CD8-positive, alpha-beta memory T cell (primary cell): Measurements from ENCODE around the gene TMEM8B. TPM values are rescaled to one million over a fixed set of nuclear protein-coding genes. Genes with fewer than 3 reads are reported as not detected.

Source experiments
- CTCF ChIA-PET: fragments of 350-600 bp; sonication (Branson Sonifier 250); formaldehyde crosslinking; loops from one replicate; lab custom pipeline; 2021; ENCODE audit warnings: antibody characterized with exemption; lab: Charles Lee
- POLR2A ChIA-PET: fragments of 350-600 bp; sonication (Branson Sonifier 250); formaldehyde crosslinking; loops from one replicate; lab custom pipeline; 2021; ENCODE audit warnings: antibody characterized with exemption; lab: Charles Lee
- DNase-seq, 5 donors: peaks; one replicate each; pipeline versions ENCODE4 v3.0.0 to v3.0.0-alpha.2; 2020 to 2022; ENCODE audit warnings: mixed read lengths in 1 of 5
- H3K27ac ChIP-seq: one replicate; pipeline ENCODE4 v1.7.0; 2013; ENCODE audit warnings: low read depth, mild to moderate bottlenecking, low read length, moderate library complexity
- H3K27me3 ChIP-seq: 2 replicates; pipeline ENCODE4 v1.7.0; 2013; ENCODE audit warnings: low read length, mild to moderate bottlenecking; ENCODE audit not compliant: insufficient read depth, poor library complexity, severe bottlenecking
- H3K36me3 ChIP-seq: 2 replicates; pipeline ENCODE4 v1.7.0; 2013; ENCODE audit warnings: mild to moderate bottlenecking, low read length, moderate library complexity; ENCODE audit not compliant: insufficient read depth
- H3K4me1 ChIP-seq: 2 replicates; pipeline ENCODE4 v1.7.0; 2013; ENCODE audit warnings: mild to moderate bottlenecking, low read length, moderate library complexity; ENCODE audit not compliant: insufficient read depth
- H3K4me3 ChIP-seq: 2 replicates; pipeline ENCODE4 v1.7.0; 2013; ENCODE audit warnings: mild to moderate bottlenecking, low read length
- H3K9me3 ChIP-seq: 2 replicates; pipeline ENCODE4 v1.7.0; 2013; ENCODE audit warnings: mild to moderate bottlenecking, low read length
- H3K27ac Mint-ChIP-seq, 8 donors: one replicate each; pipeline ENCODE4 v1.8.0; 2020 to 2021; ENCODE audit warnings: mixed read lengths in 8 of 8, mild to moderate bottlenecking in 6 of 8, inconsistent platforms in 3 of 8, moderate library complexity in 3 of 8
- H3K27me3 Mint-ChIP-seq, 2 donors: one replicate each; pipeline ENCODE4 v1.8.0; 2020 to 2021; ENCODE audit warnings: mixed read lengths in 2 of 2, mild to moderate bottlenecking in 1 of 2, moderate library complexity in 1 of 2
- H3K36me3 Mint-ChIP-seq, 3 donors: one replicate each; pipeline ENCODE4 v1.8.0; 2020 to 2021; ENCODE audit warnings: mixed read lengths in 3 of 3, inconsistent platforms in 1 of 3, mild to moderate bottlenecking in 1 of 3
- H3K4me1 Mint-ChIP-seq, 3 donors: one replicate each; pipeline ENCODE4 v1.8.0; 2020 to 2021; ENCODE audit warnings: mixed read lengths in 3 of 3, inconsistent platforms in 1 of 3, mild to moderate bottlenecking in 1 of 3
- H3K4me3 Mint-ChIP-seq, 7 donors: one replicate each; pipeline ENCODE4 v1.8.0; 2020 to 2021; ENCODE audit warnings: mixed read lengths in 7 of 7, mild to moderate bottlenecking in 6 of 7, moderate library complexity in 4 of 7, inconsistent platforms in 2 of 7
- H3K9me3 Mint-ChIP-seq, 5 donors: one replicate each; pipeline ENCODE4 v1.8.0; 2020 to 2022; ENCODE audit warnings: mixed read lengths in 5 of 5, mild to moderate bottlenecking in 3 of 5, moderate library complexity in 2 of 5, inconsistent platforms in 1 of 5
- polyA plus RNA-seq: library from polyadenylated mRNA; unstranded; fragments of 300-500 nt; fragmentation: Illumina TruSeq; gene quantifications from one replicate; pipeline ENCODE4 v1.2.3, GENCODE V29; 2021
- total RNA-seq, 2 experiments: library from RNA; stranded (reverse); gene quantifications; one replicate each; pipeline ENCODE4 v1.2.3, GENCODE V29; 2021

Gene TMEM8B, protein sequence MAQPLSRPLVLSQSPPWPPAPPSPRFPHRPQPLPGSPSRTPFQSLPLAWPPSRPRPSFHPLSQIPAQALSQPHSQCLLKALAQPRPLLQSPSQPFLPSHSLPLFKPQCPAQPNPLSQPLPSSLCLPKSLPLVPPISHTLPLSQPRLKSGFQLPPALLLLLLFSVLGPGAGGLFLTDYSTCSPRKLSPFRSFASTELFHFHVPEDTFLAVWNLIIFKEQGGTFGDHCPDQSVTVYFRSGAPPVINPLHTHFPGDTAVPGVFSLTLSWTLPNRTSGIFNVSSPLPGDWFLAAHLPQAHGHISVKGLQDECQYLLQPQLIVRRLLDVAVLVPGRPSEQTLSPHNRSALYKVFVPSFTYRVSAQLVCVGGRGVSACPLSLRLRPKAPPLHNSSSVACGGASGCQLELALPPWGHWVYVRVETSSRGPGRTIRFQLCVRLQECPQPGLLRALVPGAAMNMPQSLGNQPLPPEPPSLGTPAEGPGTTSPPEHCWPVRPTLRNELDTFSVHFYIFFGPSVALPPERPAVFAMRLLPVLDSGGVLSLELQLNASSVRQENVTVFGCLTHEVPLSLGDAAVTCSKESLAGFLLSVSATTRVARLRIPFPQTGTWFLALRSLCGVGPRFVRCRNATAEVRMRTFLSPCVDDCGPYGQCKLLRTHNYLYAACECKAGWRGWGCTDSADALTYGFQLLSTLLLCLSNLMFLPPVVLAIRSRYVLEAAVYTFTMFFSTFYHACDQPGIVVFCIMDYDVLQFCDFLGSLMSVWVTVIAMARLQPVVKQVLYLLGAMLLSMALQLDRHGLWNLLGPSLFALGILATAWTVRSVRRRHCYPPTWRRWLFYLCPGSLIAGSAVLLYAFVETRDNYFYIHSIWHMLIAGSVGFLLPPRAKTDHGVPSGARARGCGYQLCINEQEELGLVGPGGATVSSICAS
- total RNA-seq, result 1 to 10 TPM; 2.1 to 3.0 TPM
- 3.0 TPM for polyA plus RNA-seq

DNA sequence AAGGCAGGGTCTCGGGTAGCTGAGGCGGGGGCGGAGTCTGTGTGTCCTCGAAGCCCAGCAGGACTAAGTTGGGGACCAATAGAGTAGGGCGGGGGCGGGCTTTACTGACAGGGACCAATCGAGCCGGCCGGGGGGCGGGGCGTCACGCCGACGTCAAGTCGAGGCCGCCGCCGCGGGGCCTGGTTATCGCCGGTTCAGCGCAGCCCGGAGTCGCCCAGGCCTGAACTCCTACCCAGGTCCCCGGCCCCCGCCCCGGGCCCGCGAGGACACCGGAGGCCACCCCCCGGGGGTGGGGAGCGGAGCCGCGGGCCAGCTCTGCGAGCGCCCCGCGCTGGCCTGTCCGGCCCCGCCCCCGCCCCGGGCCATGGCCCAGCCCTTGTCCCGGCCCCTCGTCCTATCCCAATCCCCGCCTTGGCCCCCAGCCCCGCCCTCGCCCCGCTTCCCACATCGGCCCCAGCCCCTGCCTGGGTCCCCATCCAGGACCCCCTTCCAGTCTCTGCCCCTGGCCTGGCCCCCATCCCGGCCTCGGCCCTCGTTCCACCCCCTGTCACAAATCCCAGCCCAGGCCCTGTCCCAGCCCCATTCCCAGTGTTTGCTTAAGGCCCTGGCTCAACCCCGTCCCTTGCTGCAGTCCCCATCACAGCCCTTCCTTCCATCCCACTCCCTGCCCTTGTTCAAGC lies at the start of gene TMEM8B:
TMEM8B (plus strand) TSS at position 145 of the 680 bp plus-strand sequence; CDS start at position 365, 220 bp downstream.
- POLR2A ChIA-PET, result interaction anchor here (0.6 to 1.5 kb wide), 4 partner anchors 14 to 119 kb away, joined by 3 to 5 read pairs (median 3); partner anchors contain the start of genes HINT2 and SPAG8

DNA sequence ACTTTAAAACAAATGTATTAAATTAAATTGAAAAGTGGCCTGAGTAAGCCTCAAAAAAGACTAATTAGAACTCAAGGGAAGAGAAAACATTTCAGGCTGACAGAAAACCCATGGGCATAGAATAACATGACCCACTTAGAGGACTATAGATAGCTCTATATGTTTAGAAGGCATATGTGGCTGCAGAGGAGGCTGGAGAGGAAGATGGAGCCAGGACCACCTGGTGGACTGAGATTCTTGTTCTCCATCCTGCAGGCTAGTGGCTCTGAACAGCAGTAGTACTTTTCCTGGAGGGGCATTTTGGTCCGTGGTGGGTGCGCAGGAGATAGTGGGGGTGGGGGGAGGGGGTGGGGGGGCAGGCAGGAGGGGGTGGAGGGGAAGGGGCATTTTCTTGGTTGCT lies 48.0 kb upstream of the TMEM8B start:
- DNase-seq, result no peak
- H3K27ac Mint-ChIP-seq, result peak overlapping the region in 2 of 8 donors; percentile 54 to 58
- ChIA-PET CTCF (interaction anchor here (2.6 kb wide), 1 partner anchor 9 kb away, joined by 14 read pairs; no protein-coding TSS in a partner anchor), POLR2A (no interaction called here)
- H3K4me3 ChIP-seq, result no peak overlapping the region
- no peaks in the 10 kb centered on the region for H3K9me3 ChIP-seq
- H3K4me1 Mint-ChIP-seq, result peaks cover 0 to 7% (median 2%) of the 10 kb centered on the region in 3 donors
- peaks cover 7% of the 10 kb centered on the region for H3K36me3 ChIP-seq
- H3K36me3 Mint-ChIP-seq, result peaks cover 11 to 35% (median 14%) of the 10 kb centered on the region in 3 donors
- H3K27me3 Mint-ChIP-seq, result no peaks in the 10 kb centered on the region
- no peaks in the 10 kb centered on the region for H3K27me3 ChIP-seq
- H3K4me3 Mint-ChIP-seq, result no peak overlapping the region
- H3K9me3 Mint-ChIP-seq, result peaks cover 0 to 2% (median 0%) of the 10 kb centered on the region in 5 donors
- no peaks in the 10 kb centered on the region for H3K4me1 ChIP-seq
- H3K27ac ChIP-seq, result no peak overlapping the region

More for the DNA sequence above, at the start of gene TMEM8B:
- no peaks in the 10 kb centered on the region for H3K36me3 ChIP-seq
- Mint-ChIP-seq H3K9me3 (no peaks in the 10 kb centered on the region), H3K27ac (peak within 1 kb of the TSS; percentile 81 to 99 (median 96)), H3K4me1 (peaks cover 22 to 38% (median 24%) of the 10 kb centered on the region in 3 donors), H3K36me3 (peaks cover 0 to 4% (median 0%) of the 10 kb centered on the region in 3 donors), H3K4me3 (peak within 1 kb of the TSS; percentile 89 to 99 (median 94)), H3K27me3 (no peaks in the 10 kb centered on the region)
- H3K4me3 ChIP-seq, result peak within 1 kb of the TSS; percentile 90
- H3K9me3 ChIP-seq, result no peaks in the 10 kb centered on the region
- peak; percentile 86 to 96 (median 93) for DNase-seq
- H3K27me3 ChIP-seq, result no peaks in the 10 kb centered on the region
- peak within 1 kb of the TSS; percentile 64 for H3K27ac ChIP-seq
- CTCF ChIA-PET, result interaction anchor here (1.1 to 1.5 kb wide), 2 partner anchors 15 to 39 kb away, joined by 3 to 5 read pairs; partner anchors contain the start of gene HINT2
- peaks cover 14% of the 10 kb centered on the region for H3K4me1 ChIP-seq

DNA sequence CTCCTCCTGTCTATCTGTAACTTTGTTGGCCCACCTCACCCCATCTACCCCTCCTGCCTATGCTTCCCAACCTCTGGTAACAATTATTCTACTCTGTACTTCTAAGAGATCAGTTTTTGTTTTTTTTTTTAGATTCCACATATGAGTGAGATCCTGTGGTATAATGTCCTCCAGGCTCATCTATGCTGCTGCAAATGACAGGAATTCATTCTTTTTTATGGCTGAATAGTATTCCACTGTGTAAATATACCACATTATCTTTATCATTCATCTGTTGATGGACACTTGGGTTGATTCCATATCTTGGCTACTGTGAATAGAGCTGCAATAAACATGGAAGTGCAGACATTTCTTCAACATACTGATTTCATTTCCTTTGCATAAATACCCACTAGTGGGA lies 45.6 kb upstream of the TMEM8B start:
- H3K36me3 Mint-ChIP-seq, result peaks cover 11 to 42% (median 17%) of the 10 kb centered on the region in 3 donors
- H3K4me1 ChIP-seq, result no peaks in the 10 kb centered on the region
- H3K9me3 Mint-ChIP-seq, result peaks cover 0 to 2% (median 0%) of the 10 kb centered on the region in 5 donors
- CTCF ChIA-PET, result no interaction called here
- no peak overlapping the region for H3K4me3 Mint-ChIP-seq
- H3K27me3 ChIP-seq, result no peaks in the 10 kb centered on the region
- peak overlapping the region in 1 of 8 donors; percentile 32 for H3K27ac Mint-ChIP-seq
- DNase-seq, result no peak
- no peak overlapping the region for H3K27ac ChIP-seq
- POLR2A ChIA-PET, result no interaction called here
- H3K4me3 ChIP-seq, result no peak overlapping the region
- no peaks in the 10 kb centered on the region for H3K27me3 Mint-ChIP-seq
- no peaks in the 10 kb centered on the region for H3K9me3 ChIP-seq
- H3K36me3 ChIP-seq, result peaks cover 12% of the 10 kb centered on the region
- peaks cover 0 to 3% (median 1%) of the 10 kb centered on the region in 3 donors for H3K4me1 Mint-ChIP-seq

DNA sequence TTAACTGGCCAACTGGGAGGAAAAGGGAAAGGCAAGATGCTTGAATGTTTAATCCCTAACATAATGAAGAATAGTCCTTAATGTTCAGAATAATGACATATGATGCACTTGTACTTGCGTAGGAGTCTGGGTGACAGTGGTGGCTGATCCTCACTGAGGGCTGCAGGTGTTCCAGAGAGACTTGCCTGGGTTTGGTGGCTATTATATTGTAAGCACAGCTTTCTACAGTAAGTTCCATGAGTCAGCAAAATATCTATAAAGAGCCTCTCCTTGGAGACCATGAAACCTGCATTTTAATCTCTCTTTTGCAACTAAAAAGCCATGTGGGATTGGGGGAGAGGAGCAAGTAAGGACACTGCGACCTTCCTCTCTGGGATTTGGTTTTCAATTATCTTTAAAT lies 39.5 kb upstream of the TMEM8B start:
- CTCF ChIA-PET, result interaction anchor here (0.6 to 4.0 kb wide), 27 partner anchors 8 to 178 kb away, joined by 3 to 50 read pairs (median 5); partner anchors contain the start of genes CCDC107, GBA2, HINT2 and RGP1

DNA sequence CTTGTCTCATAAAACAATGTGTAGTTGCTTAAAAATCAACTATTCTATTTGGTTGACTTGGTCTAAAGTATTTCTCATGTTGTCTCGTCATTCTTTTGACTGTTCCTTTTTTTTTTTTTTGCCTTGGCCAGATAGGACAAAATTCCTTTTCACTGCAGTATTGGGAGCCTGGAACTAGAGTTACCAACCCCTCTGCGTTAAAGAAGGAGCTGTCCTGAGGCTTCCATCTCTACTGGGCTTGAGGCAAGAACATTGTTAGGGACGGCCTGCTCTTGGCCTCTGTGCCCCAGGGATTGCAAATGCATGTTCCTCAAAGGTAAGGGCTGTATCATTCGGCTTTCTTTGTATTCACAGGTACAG lies 39.0 kb upstream of the TMEM8B start:
- no peak overlapping the region for H3K27ac ChIP-seq
- no peaks in the 10 kb centered on the region for H3K9me3 ChIP-seq
- ChIA-PET POLR2A (interaction anchor here (0.7 kb wide), 1 partner anchor 113 kb away, joined by 5 read pairs; no protein-coding TSS in a partner anchor), CTCF (interaction anchor here (0.6 to 4.0 kb wide), 33 partner anchors 9 to 186 kb away, joined by 3 to 50 read pairs (median 4); partner anchors contain the start of genes CCDC107, FAM221B, GBA2 and HINT2)
- H3K27me3 ChIP-seq, result no peaks in the 10 kb centered on the region
- DNase-seq, result no peak
- peaks cover 7 to 9% (median 8%) of the 10 kb centered on the region in 3 donors for H3K4me1 Mint-ChIP-seq
- no peaks in the 10 kb centered on the region for H3K4me1 ChIP-seq
- no peak overlapping the region for H3K4me3 Mint-ChIP-seq
- H3K4me3 ChIP-seq, result no peak overlapping the region
- H3K9me3 Mint-ChIP-seq, result no peaks in the 10 kb centered on the region
- peaks cover 19% of the 10 kb centered on the region for H3K36me3 ChIP-seq
- H3K27me3 Mint-ChIP-seq, result no peaks in the 10 kb centered on the region
- H3K36me3 Mint-ChIP-seq, result peaks cover 0 to 38% (median 7%) of the 10 kb centered on the region in 3 donors
- peak overlapping the region in 1 of 8 donors; percentile 46 for H3K27ac Mint-ChIP-seq

More for the DNA sequence above, 39.5 kb upstream of the TMEM8B start:
- Mint-ChIP-seq H3K36me3 (peaks cover 0 to 41% (median 7%) of the 10 kb centered on the region in 3 donors), H3K4me1 (peaks cover 7 to 8% (median 7%) of the 10 kb centered on the region in 3 donors), H3K27me3 (no peaks in the 10 kb centered on the region), H3K27ac (peak overlapping the region in 1 of 8 donors; percentile 73), H3K9me3 (no peaks in the 10 kb centered on the region), H3K4me3 (no peak overlapping the region)
- H3K4me3 ChIP-seq, result no peak overlapping the region
- H3K27me3 ChIP-seq, result no peaks in the 10 kb centered on the region
- POLR2A ChIA-PET, result no interaction called here
- no peaks in the 10 kb centered on the region for H3K4me1 ChIP-seq
- no peak overlapping the region for H3K27ac ChIP-seq
- H3K9me3 ChIP-seq, result no peaks in the 10 kb centered on the region
- peaks cover 19% of the 10 kb centered on the region for H3K36me3 ChIP-seq
- DNase-seq, result no peak

DNA sequence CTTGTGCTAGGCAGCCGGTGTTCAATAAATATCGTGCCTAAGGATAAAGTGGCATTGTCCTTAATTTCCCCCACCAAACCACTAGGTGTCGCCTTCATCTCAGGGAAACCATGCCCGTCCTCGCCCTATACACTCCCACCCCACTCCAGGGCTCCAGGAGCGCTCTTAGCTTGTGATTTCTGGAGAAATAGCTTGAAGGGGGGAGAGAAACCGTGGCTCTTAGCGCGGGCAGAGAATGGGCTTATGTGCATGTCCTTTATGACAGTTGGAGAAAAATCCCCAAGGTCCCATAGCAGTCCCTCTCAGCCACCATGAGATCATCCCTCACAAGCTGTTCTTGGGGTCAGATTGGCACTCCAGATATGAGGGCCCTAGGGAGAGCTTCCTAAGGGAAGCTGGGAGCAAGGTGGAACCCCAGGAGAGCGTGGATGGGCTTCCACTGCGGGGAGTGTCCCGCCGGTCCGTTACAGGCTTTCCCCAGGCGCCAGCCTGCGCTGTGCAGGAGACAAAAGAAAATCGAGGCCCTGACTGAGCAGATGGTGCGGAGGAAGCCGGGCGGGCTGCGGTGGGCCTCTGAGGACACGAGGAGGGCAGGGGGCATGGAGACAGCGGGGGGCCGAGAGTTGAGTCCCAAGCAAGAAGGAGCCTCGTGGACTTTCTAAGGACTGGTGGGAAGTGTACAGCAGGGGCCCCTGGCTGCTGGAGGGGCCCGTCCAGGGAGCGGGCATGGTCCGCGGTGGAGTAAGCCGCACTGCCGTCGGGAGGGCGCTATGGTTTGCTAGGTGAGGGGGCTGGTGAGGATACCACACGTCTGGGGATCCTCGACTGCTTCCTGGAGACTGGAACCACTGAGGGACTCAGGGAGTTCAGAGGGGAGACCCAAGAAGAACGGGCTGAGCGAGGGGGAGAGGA lies 38.4 kb upstream of the TMEM8B start:
- no peaks in the 10 kb centered on the region for H3K9me3 Mint-ChIP-seq
- peaks cover 16% of the 10 kb centered on the region for H3K36me3 ChIP-seq
- no peak overlapping the region for H3K27ac ChIP-seq
- no peak overlapping the region for H3K4me3 ChIP-seq
- no peak overlapping the region for H3K4me3 Mint-ChIP-seq
- H3K4me1 Mint-ChIP-seq, result peaks cover 7 to 9% (median 8%) of the 10 kb centered on the region in 3 donors
- H3K27ac Mint-ChIP-seq, result peak overlapping the region in 3 of 8 donors; percentile 29 to 63 (median 46)
- DNase-seq, result peak; percentile 31 to 70 (median 54)
- ChIA-PET POLR2A (interaction anchor here (0.7 kb wide), 1 partner anchor 113 kb away, joined by 5 read pairs; no protein-coding TSS in a partner anchor), CTCF (interaction anchor here (0.6 to 4.0 kb wide), 35 partner anchors 8 to 187 kb away, joined by 3 to 50 read pairs (median 4); partner anchors contain the start of genes CCDC107, FAM221B, GBA2 and HINT2)
- no peaks in the 10 kb centered on the region for H3K27me3 ChIP-seq
- no peaks in the 10 kb centered on the region for H3K4me1 ChIP-seq
- no peaks in the 10 kb centered on the region for H3K27me3 Mint-ChIP-seq
- no peaks in the 10 kb centered on the region for H3K9me3 ChIP-seq
- H3K36me3 Mint-ChIP-seq, result peaks cover 0 to 37% (median 7%) of the 10 kb centered on the region in 3 donors
